Measurements from ENCODE around the gene DEFB123.
"Not testable (repeated sequence)": the region's sequence is repeated elsewhere in the genome, so short reads cannot be mapped to it uniquely, and the experiment has no call there.

Gene DEFB123

GRCh38 chr20:31426891-31427551 lies 13.4 kb upstream of the DEFB123 start:
- not testable (repeated sequence) for H3K9me3 ChIP-seq (ENCODE audit: control insufficient read depth in 2 of 2, low read length in 2 of 2); H3K4me3 ChIP-seq (ENCODE audit: low read length in 2 of 2); H3K27me3 ChIP-seq (ENCODE audit: control insufficient read depth in 2 of 2, insufficient read depth in 2 of 2, low read length in 2 of 2); H3K9ac ChIP-seq (ENCODE audit: low read depth in 1 of 2, low read length in 2 of 2); H3K36me3 ChIP-seq (ENCODE audit: control insufficient read depth in 2 of 2, insufficient read depth in 2 of 2, low read length in 2 of 2); H3K27ac ChIP-seq (ENCODE audit: low read depth in 2 of 2, low read length in 2 of 2); H3K4me1 ChIP-seq (ENCODE audit: control insufficient read depth in 2 of 2, insufficient read depth in 2 of 2, low read length in 2 of 2)

DNA sequence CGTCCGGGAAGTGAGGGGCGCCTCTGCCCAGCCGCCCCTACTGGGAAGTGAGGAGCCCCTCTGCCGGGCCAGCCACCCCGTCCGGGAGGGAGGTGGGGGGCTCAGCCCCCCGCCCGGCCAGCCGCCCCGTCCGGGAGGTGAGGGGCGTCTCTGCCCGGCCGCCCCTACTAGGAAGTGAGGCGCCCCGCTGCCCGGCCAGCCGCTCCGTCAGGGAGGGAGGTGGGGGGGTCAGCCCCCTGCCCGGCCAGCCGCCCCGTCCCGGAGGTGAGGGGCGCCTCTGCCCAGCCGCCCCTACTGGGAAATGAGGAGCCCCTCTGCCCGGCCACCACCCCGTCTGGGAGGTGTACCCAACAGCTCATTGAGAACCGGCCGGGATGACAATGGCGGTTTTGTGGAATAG lies 12.9 kb upstream of the DEFB123 start:
- not testable (repeated sequence) for H3K4me3 ChIP-seq (ENCODE audit: low read length in 2 of 2); H3K4me1 ChIP-seq (ENCODE audit: control insufficient read depth in 2 of 2, insufficient read depth in 2 of 2, low read length in 2 of 2); H3K36me3 ChIP-seq (ENCODE audit: control insufficient read depth in 2 of 2, insufficient read depth in 2 of 2, low read length in 2 of 2); H3K27me3 ChIP-seq (ENCODE audit: control insufficient read depth in 2 of 2, insufficient read depth in 2 of 2, low read length in 2 of 2); H3K9ac ChIP-seq (ENCODE audit: low read depth in 1 of 2, low read length in 2 of 2); H3K27ac ChIP-seq (ENCODE audit: low read depth in 2 of 2, low read length in 2 of 2); H3K9me3 ChIP-seq (ENCODE audit: control insufficient read depth in 2 of 2, low read length in 2 of 2)

DNA sequence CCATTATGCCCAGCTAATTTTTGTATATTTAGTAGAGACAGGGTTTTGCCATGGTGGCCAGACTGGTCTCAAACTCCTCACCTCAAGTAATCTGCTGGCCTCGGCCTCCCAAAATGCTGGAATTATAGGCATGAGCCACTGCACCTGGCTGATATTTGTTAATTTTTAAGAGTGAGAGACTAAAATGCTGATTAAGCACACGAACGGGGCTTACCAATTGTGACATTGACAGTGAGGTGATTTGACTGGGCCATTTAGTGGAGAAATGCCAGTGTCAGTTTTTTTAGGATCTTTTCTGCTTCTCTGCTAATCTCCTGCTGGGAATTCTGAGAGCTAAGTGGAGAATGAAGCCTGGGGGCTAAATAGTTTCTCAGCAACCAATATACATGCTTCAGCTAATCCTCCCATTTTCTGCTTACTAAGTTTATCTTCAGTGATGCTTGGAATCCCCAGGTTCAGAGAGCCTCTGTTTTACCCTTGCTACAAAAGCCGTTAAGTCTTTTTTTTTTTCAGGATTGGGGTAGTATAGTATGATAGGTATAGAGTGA lies 9.8 kb upstream of the DEFB123 start:
- Histone ChIP-seq H3K27ac (ENCODE audit: low read depth in 2 of 2, low read length in 2 of 2) (no peak overlapping the region), H3K9ac (ENCODE audit: low read depth in 1 of 2, low read length in 2 of 2) (no peak overlapping the region), H3K27me3 (ENCODE audit: control insufficient read depth in 2 of 2, insufficient read depth in 2 of 2, low read length in 2 of 2) (no peaks in the 10 kb centered on the region), H3K4me3 (ENCODE audit: low read length in 2 of 2) (no peak overlapping the region), H3K4me1 (ENCODE audit: control insufficient read depth in 2 of 2, insufficient read depth in 2 of 2, low read length in 2 of 2) (no peaks in the 10 kb centered on the region), H3K9me3 (ENCODE audit: control insufficient read depth in 2 of 2, low read length in 2 of 2) (no peaks in the 10 kb centered on the region), H3K36me3 (ENCODE audit: control insufficient read depth in 2 of 2, insufficient read depth in 2 of 2, low read length in 2 of 2) (no peaks in the 10 kb centered on the region)

DNA sequence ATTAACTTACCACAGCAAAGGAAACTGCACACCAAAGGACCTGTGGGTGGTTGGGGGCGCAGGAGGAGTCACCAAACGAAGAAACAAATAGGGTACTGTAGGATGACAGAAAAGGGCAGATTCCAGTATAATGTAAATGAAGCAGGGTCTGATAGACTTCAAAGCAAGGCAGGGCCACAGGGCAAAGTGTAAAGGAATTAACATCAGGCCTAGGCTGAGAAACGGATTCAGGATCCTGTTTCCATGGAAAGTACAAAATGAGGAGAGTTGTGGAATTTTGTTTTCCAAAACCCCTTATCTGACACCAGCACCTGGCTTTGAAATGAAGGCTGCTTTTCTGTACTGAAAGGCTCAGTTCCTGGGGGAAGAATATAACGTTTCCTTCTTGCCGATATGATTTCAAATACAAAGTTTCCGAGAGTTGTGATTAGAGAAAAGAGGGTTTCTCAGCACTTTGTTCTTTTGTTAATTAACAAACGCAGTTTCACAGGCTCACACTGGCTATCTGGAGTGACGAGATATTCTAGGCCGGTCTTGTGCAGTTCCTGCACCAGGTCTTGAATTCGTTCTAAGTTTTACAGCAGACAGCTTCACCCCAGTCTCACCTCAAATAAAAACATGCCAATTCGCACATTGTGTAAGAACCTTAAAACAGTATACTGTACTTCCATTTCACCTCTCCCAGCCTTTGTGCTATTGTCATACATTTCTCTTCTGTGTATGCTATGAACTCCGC lies 5.8 kb downstream of the DEFB123 start:
- Histone ChIP-seq H3K4me1 (ENCODE audit: control insufficient read depth in 2 of 2, insufficient read depth in 2 of 2, low read length in 2 of 2) (no peaks in the 10 kb centered on the region), H3K9ac (ENCODE audit: low read depth in 1 of 2, low read length in 2 of 2) (no peak overlapping the region), H3K4me3 (ENCODE audit: low read length in 2 of 2) (no peak overlapping the region), H3K9me3 (ENCODE audit: control insufficient read depth in 2 of 2, low read length in 2 of 2) (no peaks in the 10 kb centered on the region), H3K36me3 (ENCODE audit: control insufficient read depth in 2 of 2, insufficient read depth in 2 of 2, low read length in 2 of 2) (no peaks in the 10 kb centered on the region), H3K27ac (ENCODE audit: low read depth in 2 of 2, low read length in 2 of 2) (no peak overlapping the region), H3K27me3 (ENCODE audit: control insufficient read depth in 2 of 2, insufficient read depth in 2 of 2, low read length in 2 of 2) (no peaks in the 10 kb centered on the region)

DNA sequence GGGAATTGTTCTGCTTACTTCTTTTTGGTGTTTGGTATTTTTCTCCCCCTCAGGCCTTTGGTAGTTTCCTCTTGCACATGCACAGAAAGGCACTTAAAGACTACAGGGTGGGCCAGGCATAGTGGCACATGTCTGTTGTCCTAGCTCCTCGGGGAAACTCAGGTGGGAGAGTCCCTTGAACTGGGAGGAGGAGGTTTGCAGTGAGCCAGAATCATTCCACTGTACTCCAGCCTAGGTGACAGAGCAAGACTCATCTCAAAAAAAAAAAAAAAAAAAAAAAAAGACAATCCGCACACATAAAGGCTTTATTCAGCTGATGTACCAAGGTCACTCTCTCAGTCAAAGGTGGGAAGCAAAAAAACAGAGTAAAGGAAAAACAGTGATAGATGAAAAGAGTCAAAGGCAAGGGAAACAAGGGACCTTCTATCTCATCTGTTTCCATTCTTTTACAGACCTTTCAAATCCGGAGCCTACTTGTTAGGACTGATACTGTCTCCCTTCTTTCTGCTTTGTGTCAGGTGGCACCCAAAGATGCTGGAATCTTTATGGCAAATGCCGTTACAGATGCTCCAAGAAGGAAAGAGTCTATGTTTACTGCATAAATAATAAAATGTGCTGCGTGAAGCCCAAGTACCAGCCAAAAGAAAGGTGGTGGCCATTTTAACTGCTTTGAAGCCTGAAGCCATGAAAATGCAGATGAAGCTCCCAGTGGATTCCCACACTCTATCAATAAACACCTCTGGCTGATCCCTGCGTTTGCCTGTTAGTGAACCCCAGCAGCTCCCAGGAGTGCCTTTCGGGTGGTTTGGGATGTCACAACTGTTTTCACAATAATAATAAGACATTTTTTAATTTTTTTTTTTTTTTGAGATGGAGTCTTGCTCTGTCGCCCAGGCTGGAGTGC lies 9.3 kb downstream of the DEFB123 start:
- no peak overlapping the region for H3K4me3 ChIP-seq (ENCODE audit: low read length in 2 of 2)
- no peak overlapping the region for H3K27ac ChIP-seq (ENCODE audit: low read depth in 2 of 2, low read length in 2 of 2)
- no peak overlapping the region for H3K9ac ChIP-seq (ENCODE audit: low read depth in 1 of 2, low read length in 2 of 2)
- no peaks in the 10 kb centered on the region for H3K36me3 ChIP-seq (ENCODE audit: control insufficient read depth in 2 of 2, insufficient read depth in 2 of 2, low read length in 2 of 2)
- H3K27me3 ChIP-seq (ENCODE audit: control insufficient read depth in 2 of 2, insufficient read depth in 2 of 2, low read length in 2 of 2) = no peaks in the 10 kb centered on the region
- H3K4me1 ChIP-seq (ENCODE audit: control insufficient read depth in 2 of 2, insufficient read depth in 2 of 2, low read length in 2 of 2) = no peaks in the 10 kb centered on the region
- H3K9me3 ChIP-seq (ENCODE audit: control insufficient read depth in 2 of 2, low read length in 2 of 2) = no peaks in the 10 kb centered on the region

DNA sequence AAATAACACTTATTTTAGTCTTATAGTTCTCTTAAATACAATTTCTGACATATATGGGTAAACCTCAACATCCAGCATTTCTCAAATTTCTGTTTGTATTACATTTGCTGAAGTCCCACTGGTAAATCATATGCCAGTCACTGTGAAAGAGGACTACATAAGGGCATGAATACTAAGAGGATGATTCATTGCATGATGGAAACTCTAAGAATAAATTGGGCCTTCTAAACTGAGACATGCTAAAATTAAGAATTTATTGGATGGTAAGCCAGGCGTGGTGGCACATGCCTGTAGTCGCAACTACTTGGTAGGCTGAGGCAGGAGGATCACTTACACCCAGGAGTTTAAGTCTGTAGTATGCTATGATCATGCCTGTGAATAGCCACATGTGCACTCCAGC lies 12.1 kb downstream of the DEFB123 start:
- Histone ChIP-seq H3K4me3 (ENCODE audit: low read length in 2 of 2) (no peak overlapping the region), H3K36me3 (ENCODE audit: control insufficient read depth in 2 of 2, insufficient read depth in 2 of 2, low read length in 2 of 2) (no peaks in the 10 kb centered on the region), H3K27me3 (ENCODE audit: control insufficient read depth in 2 of 2, insufficient read depth in 2 of 2, low read length in 2 of 2) (no peaks in the 10 kb centered on the region), H3K9me3 (ENCODE audit: control insufficient read depth in 2 of 2, low read length in 2 of 2) (no peaks in the 10 kb centered on the region), H3K9ac (ENCODE audit: low read depth in 1 of 2, low read length in 2 of 2) (no peak overlapping the region), H3K27ac (ENCODE audit: low read depth in 2 of 2, low read length in 2 of 2) (no peak overlapping the region), H3K4me1 (ENCODE audit: control insufficient read depth in 2 of 2, insufficient read depth in 2 of 2, low read length in 2 of 2) (no peaks in the 10 kb centered on the region)

DNA sequence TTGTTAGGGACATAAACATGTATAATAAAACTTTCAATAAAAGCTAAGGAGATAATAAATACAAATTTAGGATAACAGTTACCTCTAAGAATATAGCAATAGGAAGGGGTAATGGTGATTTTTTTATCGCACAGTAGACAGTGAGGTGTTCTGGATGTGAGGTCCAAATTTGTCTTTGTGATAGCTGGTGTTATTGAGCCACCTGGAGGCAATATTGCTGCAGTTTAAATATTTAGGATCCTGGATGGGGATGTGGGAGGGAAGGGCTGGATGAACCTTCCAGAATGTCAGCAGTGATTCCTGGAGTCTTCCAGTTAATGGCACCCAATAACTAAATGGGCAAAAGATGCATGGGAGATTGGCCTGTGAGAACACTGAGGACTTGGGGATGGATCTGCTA lies 13.9 kb downstream of the DEFB123 start:
- Histone ChIP-seq H3K9ac (ENCODE audit: low read depth in 1 of 2, low read length in 2 of 2) (no peak overlapping the region), H3K27me3 (ENCODE audit: control insufficient read depth in 2 of 2, insufficient read depth in 2 of 2, low read length in 2 of 2) (no peaks in the 10 kb centered on the region), H3K9me3 (ENCODE audit: control insufficient read depth in 2 of 2, low read length in 2 of 2) (no peaks in the 10 kb centered on the region), H3K36me3 (ENCODE audit: control insufficient read depth in 2 of 2, insufficient read depth in 2 of 2, low read length in 2 of 2) (no peaks in the 10 kb centered on the region), H3K4me3 (ENCODE audit: low read length in 2 of 2) (no peak overlapping the region), H3K27ac (ENCODE audit: low read depth in 2 of 2, low read length in 2 of 2) (no peak overlapping the region), H3K4me1 (ENCODE audit: control insufficient read depth in 2 of 2, insufficient read depth in 2 of 2, low read length in 2 of 2) (no peaks in the 10 kb centered on the region)

DNA sequence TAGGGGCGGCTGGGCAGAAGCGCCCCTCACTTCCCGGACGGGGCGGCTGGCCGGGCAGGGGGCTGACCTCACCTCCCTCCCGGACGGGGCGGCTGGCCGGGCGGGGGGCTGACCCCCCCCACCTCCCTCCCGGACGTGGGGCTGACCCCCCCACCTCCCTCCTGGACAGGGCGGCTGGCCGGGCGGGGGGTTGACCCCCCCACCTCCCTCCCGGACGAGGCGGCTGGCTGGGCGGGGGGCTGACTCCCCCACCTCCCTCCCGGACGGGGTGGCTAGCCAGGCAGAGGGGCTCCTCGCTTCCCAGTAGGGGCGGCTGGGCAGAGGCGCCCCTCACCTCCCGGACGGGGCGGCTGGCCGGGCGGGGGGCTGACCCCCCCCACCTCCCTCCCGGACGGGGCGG lies 30.5 kb downstream of the DEFB123 start:
- not testable (repeated sequence) for H3K27me3 ChIP-seq (ENCODE audit: control insufficient read depth in 2 of 2, insufficient read depth in 2 of 2, low read length in 2 of 2); H3K9me3 ChIP-seq (ENCODE audit: control insufficient read depth in 2 of 2, low read length in 2 of 2); H3K9ac ChIP-seq (ENCODE audit: low read depth in 1 of 2, low read length in 2 of 2); H3K36me3 ChIP-seq (ENCODE audit: control insufficient read depth in 2 of 2, insufficient read depth in 2 of 2, low read length in 2 of 2); H3K4me1 ChIP-seq (ENCODE audit: control insufficient read depth in 2 of 2, insufficient read depth in 2 of 2, low read length in 2 of 2); H3K27ac ChIP-seq (ENCODE audit: low read depth in 2 of 2, low read length in 2 of 2); H3K4me3 ChIP-seq (ENCODE audit: low read length in 2 of 2)

DNA sequence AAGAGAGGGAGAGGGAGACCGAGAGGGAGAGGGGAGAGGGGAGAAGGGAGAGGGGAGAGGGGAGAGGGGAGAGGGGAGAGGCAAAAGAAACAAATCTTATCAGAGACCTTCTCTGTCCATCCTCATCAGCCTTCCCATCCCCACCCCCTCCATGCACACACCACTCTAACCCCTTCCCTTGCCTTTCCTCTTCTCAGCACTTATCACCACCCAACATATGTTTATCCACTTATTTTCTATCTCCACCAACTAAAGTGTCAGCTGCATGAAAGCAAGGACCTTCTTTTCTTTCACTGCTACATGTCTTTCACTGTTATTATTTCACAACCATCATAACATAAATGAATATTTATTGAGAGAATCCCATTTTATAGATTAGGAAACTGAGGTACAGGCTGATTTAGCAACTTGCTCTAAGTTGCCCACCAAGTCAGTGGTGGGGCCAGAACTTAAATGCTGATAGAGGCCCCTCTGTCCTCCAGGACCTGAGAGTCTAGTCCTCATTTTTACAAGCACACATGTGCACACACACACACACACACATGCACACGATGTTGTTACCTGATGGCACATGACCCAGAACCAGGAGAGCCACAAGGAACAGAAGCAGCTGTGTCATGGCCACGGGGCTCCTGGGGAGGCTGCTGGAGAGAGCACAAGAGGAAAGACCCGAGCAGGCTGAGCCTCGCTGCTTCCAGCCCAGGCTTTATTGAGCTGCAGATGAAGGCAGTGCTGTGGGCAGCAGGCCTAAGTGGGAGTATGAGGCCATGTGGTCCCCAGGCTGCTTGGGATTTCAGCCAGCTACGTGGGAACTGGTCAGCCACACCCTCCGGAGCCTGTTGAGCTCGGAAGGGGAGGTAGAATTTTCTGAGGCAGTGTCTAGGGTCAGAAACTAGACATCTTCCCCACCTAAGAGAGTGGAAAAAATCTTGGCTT lies 32.2 kb downstream of the DEFB123 start:
- no peak overlapping the region for H3K9ac ChIP-seq (ENCODE audit: low read depth in 1 of 2, low read length in 2 of 2)
- H3K36me3 ChIP-seq (ENCODE audit: control insufficient read depth in 2 of 2, insufficient read depth in 2 of 2, low read length in 2 of 2) = no peaks in the 10 kb centered on the region
- H3K4me1 ChIP-seq (ENCODE audit: control insufficient read depth in 2 of 2, insufficient read depth in 2 of 2, low read length in 2 of 2) = peaks cover 0 to 4% of the 10 kb centered on the region in 2 donors
- no peaks in the 10 kb centered on the region for H3K9me3 ChIP-seq (ENCODE audit: control insufficient read depth in 2 of 2, low read length in 2 of 2)
- H3K27me3 ChIP-seq (ENCODE audit: control insufficient read depth in 2 of 2, insufficient read depth in 2 of 2, low read length in 2 of 2) = peaks cover 5 to 8% of the 10 kb centered on the region in 2 donors
- H3K27ac ChIP-seq (ENCODE audit: low read depth in 2 of 2, low read length in 2 of 2) = no peak overlapping the region
- H3K4me3 ChIP-seq (ENCODE audit: low read length in 2 of 2) = no peak overlapping the region
